ENCODE data around the gene TM6SF1.
"Not testable (repeated sequence)": the region's sequence is repeated elsewhere in the genome, so short reads cannot be mapped to it uniquely, and the experiment has no call there.

The TM6SF1 gene

DNA sequence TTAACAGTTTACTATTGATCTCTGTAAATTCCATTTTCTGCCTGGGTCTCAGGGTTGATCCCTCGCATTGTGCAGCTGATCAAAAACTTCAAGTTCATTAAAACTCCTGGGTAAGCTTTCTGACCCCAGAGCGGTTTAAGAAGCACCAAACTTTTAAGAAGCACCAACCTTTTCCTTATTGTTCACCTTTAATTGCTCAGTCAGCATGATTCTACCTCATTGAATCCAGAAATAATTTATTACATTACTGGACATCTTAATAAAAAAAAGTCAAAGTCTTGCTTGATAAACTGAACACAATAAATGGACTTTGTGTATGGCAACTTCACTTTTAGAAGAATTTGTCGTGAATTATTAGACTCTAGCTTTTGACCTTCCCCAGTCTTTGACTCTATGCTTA lies 53.3 kb downstream of the TM6SF1 start:
- no peak for DNase-seq (ENCODE audit: low read depth)
- no peak for TF ChIP-seq CTCF (IDR thresholded peaks at IDR 0.05; ENCODE audit: low read length, missing control alignments)
- no peak overlapping the region for H3K4me3 ChIP-seq (replicated peaks; ENCODE audit: low read depth, low read length)

GRCh38 chr15:83163032-83163431 lies 55.6 kb downstream of the TM6SF1 start:
- H3K4me3 ChIP-seq (replicated peaks; ENCODE audit: low read depth, low read length), result no peak overlapping the region
- TF ChIP-seq CTCF (IDR thresholded peaks at IDR 0.05; ENCODE audit: low read length, missing control alignments), result no peak
- peak; percentile 17 for DNase-seq (ENCODE audit: low read depth)

DNA sequence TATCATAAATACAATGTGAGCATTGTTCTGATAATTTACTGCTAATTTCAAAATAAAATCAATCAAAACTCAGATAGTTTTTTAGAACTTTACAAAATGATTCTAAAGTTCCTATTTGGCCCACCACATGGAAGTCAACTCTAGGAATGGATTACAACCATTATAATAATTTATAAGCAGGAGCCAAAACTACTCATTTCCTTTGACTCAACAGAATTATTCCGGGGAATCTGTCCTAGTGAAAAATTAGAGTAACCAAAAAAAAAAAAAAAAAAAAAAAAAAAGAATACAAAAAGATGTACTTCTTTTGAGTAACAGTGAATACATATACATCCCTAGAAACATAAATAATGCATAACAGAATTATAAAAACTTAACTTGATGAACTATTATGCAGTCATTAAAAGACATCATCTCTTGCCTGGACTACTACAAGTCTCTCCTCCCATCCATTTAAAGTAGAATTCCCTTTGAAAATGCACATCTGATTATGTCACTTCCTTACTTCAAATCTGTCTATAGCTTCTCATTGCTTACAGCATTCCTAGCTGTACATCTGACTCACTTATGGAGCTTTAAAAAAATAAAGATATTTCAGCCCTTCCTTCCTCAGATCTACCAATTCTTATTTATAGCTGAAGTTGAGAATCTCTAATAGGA lies 56.8 kb downstream of the TM6SF1 start:
- DNase-seq (ENCODE audit: low read depth), result peak; percentile 55
- no peak for TF ChIP-seq CTCF (IDR thresholded peaks at IDR 0.05; ENCODE audit: low read length, missing control alignments)
- H3K4me3 ChIP-seq (replicated peaks; ENCODE audit: low read depth, low read length), result no peak overlapping the region

DNA sequence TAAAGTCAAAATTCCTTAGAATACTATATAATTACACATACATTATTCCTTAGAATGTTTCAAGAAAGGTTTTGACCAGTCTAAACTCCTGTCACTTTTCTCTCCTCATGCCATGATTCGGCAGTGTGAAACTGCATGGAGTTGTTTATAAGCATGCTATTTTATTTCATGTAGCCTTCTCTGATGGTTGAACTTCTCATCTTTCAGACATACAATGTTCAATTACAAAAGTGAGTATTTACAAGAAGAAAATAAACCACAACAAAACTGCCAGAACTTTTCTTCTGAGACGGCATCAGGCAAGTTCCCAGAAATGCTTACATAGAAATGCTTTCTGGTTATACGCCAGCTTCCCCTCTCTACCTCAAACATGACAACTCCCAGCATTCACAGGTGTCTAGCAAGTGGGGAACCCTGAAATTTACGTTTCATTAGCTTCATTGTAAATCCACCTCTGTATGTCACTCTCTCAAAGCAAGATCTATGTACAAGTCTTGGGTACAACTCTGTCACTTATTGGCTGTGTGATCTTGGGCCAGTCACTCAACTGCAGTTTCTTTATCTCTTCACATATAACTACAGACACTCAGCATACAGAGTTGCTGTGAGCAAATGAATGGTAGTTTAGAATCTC lies 57.4 kb downstream of the TM6SF1 start:
- TF ChIP-seq CTCF (IDR thresholded peaks at IDR 0.05; ENCODE audit: low read length, missing control alignments), result no peak
- peak; percentile 11 for DNase-seq (ENCODE audit: low read depth)

DNA sequence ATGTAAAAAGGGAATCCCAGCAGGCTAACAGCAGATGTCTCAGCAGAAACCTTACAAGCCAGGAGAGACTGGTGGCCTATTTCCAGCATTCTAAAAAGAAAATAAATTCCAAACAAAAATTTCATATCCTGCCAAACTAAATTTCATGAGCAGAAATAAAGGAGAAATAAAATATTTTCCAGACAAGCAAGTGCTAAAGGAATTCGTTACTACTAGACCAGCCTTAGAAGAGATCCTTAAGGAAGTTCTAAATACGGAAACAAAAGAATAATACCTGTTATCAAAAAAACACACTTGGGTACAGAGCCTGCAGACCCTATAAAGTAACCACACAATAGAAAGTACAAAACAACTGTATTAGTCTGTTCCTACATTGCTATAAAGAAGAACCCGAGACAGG lies 58.8 kb downstream of the TM6SF1 start:
- no peak for TF ChIP-seq CTCF (IDR thresholded peaks at IDR 0.05; ENCODE audit: low read length, missing control alignments)
- DNase-seq (ENCODE audit: low read depth), result no peak
- H3K4me3 ChIP-seq (replicated peaks; ENCODE audit: low read depth, low read length), result no peak overlapping the region

More for the DNA sequence above, 57.4 kb downstream of the TM6SF1 start:
- no peak overlapping the region for H3K4me3 ChIP-seq (replicated peaks; ENCODE audit: low read depth, low read length)

- TF ChIP-seq CTCF (IDR thresholded peaks at IDR 0.05; ENCODE audit: low read length, missing control alignments), result no peak
- no peak for DNase-seq (ENCODE audit: low read depth)
- H3K4me3 ChIP-seq (replicated peaks; ENCODE audit: low read depth, low read length), result no peak overlapping the region
Measured at GRCh38 chr15:83166830-83167229, 59.4 kb downstream of the TM6SF1 start.

DNA sequence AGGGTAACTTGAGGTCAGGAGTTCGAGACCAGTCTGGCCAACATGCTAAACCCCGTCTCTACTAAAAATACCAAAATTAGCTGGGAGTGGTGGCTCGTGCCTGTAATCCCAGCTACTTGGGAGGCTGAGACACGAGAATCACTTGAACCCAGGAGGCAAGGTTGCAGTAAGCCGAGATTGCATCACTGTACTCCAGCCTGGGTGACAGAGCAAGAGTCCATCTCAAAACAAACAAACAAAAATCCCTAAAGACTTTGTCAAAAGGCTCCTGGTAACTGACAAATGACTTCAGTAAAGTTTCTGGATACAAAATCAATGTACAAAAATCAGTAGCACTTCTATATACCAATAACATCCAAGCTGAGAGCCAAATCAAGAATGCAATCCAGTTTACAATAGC lies 62.1 kb downstream of the TM6SF1 start:
- not testable (repeated sequence) for H3K4me3 ChIP-seq (replicated peaks; ENCODE audit: low read depth, low read length); DNase-seq (ENCODE audit: low read depth)

Data from fibroblast of pulmonary artery (primary cell).